AG04450 (cell line): ENCODE measurements around the gene BRD9. TPM values are rescaled to one million over a fixed set of nuclear protein-coding genes. Genes with fewer than 3 reads are reported as not detected.

Source experiments
- CTCF ChIA-PET: fragments of 300-600, 350-600 bp; formaldehyde crosslinking; extraction: SDS; loops from one replicate; lab custom pipeline; 2022; ENCODE audit warnings: antibody characterized with exemption, inconsistent platforms; lab: Charles Lee
- POLR2A ChIA-PET: fragments of 350-600 bp; formaldehyde crosslinking; extraction: SDS; loops from one replicate; lab custom pipeline; 2021; ENCODE audit warnings: antibody characterized with exemption, inconsistent platforms; lab: Yijun Ruan, JAX
- DNase-seq: peaks from one replicate; pipeline ENCODE4 v3.0.0-alpha.2; 2011; ENCODE audit warnings: low read depth, low spot score
- H3K27ac ChIP-seq: one replicate; pipeline ENCODE4 v1.5.1; 2012; ENCODE audit warnings: low read depth, low read length, control low read depth
- H3K27me3 ChIP-seq: one replicate; pipeline ENCODE4 v1.6.0; 2012; ENCODE audit warnings: low read length; ENCODE audit not compliant: control insufficient read depth, insufficient read depth
- H3K4me3 ChIP-seq: 2 replicates; pipeline ENCODE4 v1.5.1; 2011; ENCODE audit warnings: mild to moderate bottlenecking, low read depth, low read length, control low read depth
- H3K9me3 ChIP-seq: 2 replicates; pipeline ENCODE4 v1.5.1; 2012; ENCODE audit warnings: low read length; ENCODE audit not compliant: control insufficient read depth, insufficient read depth
- polyA plus RNA-seq: library from polyadenylated mRNA; depleted of rRNA; stranded (reverse); fragments of >200 nt; gene quantifications from 2 replicates; pipeline ENCODE4 v1.2.3, GENCODE V29; 2011
- TF ChIP-seq, protein P1 (sequence below): IDR thresholded peaks from 2 replicates; pipeline ENCODE4 v1.5.1; 2011; ENCODE audit warnings: low read depth, low read length, control low read depth, inconsistent platforms

The BRD9 gene
- polyA plus RNA-seq, 1 experiment, result 10.6 TPM

DNA sequence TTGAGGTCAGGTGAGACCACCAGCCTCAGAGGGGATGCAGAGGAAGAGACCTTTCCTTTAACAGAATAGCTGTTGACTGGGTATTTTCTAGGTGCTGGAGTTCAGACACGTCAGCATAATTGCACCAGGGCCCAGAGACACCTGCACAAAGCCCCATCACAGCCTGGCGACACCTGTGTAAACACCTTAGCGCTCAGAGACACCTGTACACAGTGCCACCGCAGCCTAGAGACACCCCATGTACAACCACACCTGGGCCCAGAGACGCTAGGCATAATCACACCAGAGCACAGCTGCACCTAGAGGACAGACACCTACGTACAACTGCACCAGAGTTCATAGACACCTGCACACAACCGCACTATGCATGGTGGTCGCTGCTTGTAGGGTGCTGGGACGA lies 1.1 kb upstream of the BRD9 start:
- no peaks in the 10 kb centered on the region for H3K9me3 ChIP-seq
- CTCF ChIA-PET, result no interaction called here
- H3K27me3 ChIP-seq, result no peaks in the 10 kb centered on the region
- peak overlapping the region; percentile 97 for H3K4me3 ChIP-seq
- no peak overlapping the region for H3K27ac ChIP-seq
- DNase-seq, result no peak
- POLR2A ChIA-PET, result no interaction called here
- TF ChIP-seq, protein P1, sequence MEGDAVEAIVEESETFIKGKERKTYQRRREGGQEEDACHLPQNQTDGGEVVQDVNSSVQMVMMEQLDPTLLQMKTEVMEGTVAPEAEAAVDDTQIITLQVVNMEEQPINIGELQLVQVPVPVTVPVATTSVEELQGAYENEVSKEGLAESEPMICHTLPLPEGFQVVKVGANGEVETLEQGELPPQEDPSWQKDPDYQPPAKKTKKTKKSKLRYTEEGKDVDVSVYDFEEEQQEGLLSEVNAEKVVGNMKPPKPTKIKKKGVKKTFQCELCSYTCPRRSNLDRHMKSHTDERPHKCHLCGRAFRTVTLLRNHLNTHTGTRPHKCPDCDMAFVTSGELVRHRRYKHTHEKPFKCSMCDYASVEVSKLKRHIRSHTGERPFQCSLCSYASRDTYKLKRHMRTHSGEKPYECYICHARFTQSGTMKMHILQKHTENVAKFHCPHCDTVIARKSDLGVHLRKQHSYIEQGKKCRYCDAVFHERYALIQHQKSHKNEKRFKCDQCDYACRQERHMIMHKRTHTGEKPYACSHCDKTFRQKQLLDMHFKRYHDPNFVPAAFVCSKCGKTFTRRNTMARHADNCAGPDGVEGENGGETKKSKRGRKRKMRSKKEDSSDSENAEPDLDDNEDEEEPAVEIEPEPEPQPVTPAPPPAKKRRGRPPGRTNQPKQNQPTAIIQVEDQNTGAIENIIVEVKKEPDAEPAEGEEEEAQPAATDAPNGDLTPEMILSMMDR, result no peak

DNA sequence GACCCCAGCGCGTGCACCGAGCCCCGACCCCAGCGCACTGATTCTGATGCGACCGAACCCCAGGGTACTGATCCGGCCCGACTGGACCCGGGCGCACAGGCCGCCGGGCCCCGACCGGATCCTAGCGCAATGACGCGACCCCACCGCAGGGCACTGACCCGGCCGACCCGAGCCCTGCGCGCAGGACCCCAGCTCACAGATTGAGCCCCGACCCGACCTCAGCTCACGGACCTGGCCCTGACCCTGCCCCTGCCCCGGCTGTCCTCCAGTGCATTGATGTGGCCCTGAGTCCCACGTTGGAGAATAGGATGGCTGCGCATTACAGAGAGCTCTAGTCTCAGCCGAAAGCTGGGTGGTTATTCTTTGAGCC lies 521 bp upstream of the BRD9 start:
- H3K4me3 ChIP-seq, result peak overlapping the region; percentile 97
- H3K27me3 ChIP-seq, result no peaks in the 10 kb centered on the region
- DNase-seq, result no peak
- H3K27ac ChIP-seq, result no peak overlapping the region
- ChIA-PET POLR2A (no interaction called here), CTCF (interaction anchor here (1.2 kb wide), 1 partner anchor 8 kb away, joined by 5 read pairs; no protein-coding TSS in a partner anchor)
- H3K9me3 ChIP-seq, result no peaks in the 10 kb centered on the region; the same call in 1 of the 2 replicates
- TF ChIP-seq, protein P1, result no peak

DNA sequence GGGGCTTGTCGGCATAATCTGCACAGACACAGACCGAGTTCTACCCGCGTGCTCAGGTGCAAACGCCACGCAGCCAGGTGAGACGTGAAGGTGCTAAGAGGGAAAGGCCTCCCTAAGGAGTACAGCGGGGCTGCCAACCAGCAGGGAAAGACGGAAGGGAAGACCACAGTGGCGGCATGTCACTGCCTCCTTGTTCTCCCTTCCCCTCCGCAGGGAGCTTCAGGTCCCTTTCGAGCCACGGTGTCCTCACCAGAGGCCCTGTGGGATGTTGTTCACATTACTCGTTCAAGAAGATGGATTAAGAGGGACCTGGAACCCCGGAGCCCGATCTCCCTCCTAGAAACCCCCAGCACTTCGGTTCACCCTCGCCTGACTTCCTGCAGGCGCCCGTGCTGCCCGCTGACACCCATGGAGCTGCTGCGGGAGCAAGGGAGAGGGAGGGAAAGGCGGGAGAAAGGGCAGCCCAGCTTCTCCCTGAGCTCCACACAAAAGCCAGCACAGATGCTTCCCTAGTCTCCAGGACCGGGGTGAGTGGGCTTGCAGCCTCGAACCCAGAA lies 686 bp downstream of the BRD9 start:
- DNase-seq, result no peak
- Histone ChIP-seq H3K27ac (peak overlapping the region; percentile 25), H3K9me3 (no peaks in the 10 kb centered on the region; the same call in 1 of the 2 replicates), H3K4me3 (peak overlapping the region; percentile 97), H3K27me3 (no peaks in the 10 kb centered on the region)
- CTCF ChIA-PET, result interaction anchor here (0.7 to 1.2 kb wide), 2 partner anchors 10 to 30 kb away, joined by 3 to 5 read pairs; no protein-coding TSS in a partner anchor
- POLR2A ChIA-PET, result no interaction called here
- TF ChIP-seq, protein P1, result no peak

DNA sequence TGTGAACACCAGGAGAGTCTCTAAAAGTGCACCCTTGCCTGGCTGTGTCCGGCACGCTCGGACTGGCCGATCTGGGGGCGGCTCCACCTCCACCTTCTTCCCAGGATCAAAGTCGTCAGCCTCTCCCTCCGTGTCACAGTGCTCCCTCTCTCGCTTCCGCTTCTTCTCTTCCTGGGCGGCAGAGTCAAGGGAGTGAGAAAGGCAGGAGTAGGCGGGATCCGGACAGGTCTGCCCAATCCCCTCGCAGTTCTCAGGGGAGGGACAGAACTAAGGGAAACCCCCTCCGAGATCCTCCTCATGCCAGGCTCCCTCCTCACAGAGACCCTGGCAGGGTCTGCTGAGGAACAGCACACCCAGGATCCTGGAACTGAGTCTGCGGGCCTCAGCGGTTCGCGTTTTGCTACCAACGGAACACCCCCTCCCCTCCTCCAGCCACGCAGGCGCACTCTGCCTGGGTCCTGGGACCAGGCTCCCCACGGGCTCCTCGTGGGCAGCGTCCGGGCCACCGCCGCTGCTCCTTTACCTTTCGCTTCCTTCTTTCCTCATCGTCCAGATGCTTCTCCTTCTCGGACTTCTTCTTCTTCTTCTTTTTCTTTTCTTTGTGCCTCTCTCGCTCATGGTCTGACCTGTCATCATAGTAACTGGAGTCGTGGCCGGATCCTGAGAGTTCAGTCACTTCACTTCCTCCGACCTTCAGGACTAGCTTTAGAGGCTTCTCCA lies 1.3 kb downstream of the BRD9 start:
- TF ChIP-seq, protein P1, result no peak
- POLR2A ChIA-PET, result no interaction called here
- no peaks in the 10 kb centered on the region for H3K27me3 ChIP-seq
- peak overlapping the region; percentile 97 for H3K4me3 ChIP-seq
- DNase-seq, result no peak
- no peaks in the 10 kb centered on the region; the same call in 1 of the 2 replicates for H3K9me3 ChIP-seq
- H3K27ac ChIP-seq, result peak overlapping the region; percentile 21
- CTCF ChIA-PET, result no interaction called here
